ENCODE measurements around the gene FAM200C. TPM values are rescaled to one million over a fixed set of nuclear protein-coding genes. Genes with fewer than 3 reads are reported as not detected.

The FAM200C gene
- total RNA-seq, 1 experiment from 2014 or later: 5.4 TPM

GRCh38 chr5:160356550-160357347 lies 43.1 kb downstream of the FAM200C start:
- CTCF ChIA-PET: interaction anchor here (0.5 to 1.0 kb wide), 3 partner anchors 11 to 196 kb away, joined by 3 to 4 read pairs (median 4); no protein-coding TSS in a partner anchor
- DNase-seq (ENCODE audit: low spot score): no peak
- H3K4me1 Mint-ChIP-seq: peaks cover 16% of the 10 kb centered on the region
- H3K27me3 Mint-ChIP-seq (ENCODE audit: low read depth): no peaks in the 10 kb centered on the region
- H3K27ac Mint-ChIP-seq: no peak overlapping the region
- no peak for TF ChIP-seq PRRX2 (CRISPR knock-in tag; IDR thresholded peaks at IDR 0.05)
- no peak for TF ChIP-seq CREB1 (CRISPR knock-in tag; IDR thresholded peaks at IDR 0.05)
- no peak for TF ChIP-seq PREB (CRISPR knock-in tag; IDR thresholded peaks at IDR 0.05; ENCODE audit: borderline replicate concordance)
- TF ChIP-seq EMX1 (CRISPR knock-in tag; IDR thresholded peaks at IDR 0.05): no peak
- no peak for TF ChIP-seq NFATC4 (CRISPR knock-in tag; IDR thresholded peaks at IDR 0.05)
- TF ChIP-seq GABPB1 (CRISPR knock-in tag; IDR thresholded peaks at IDR 0.05): no peak
- TF ChIP-seq MXD4 (CRISPR knock-in tag; IDR thresholded peaks at IDR 0.05; ENCODE audit: borderline replicate concordance): no peak
- no peak for TF ChIP-seq ZNF532 (CRISPR knock-in tag; IDR thresholded peaks at IDR 0.05; ENCODE audit: borderline replicate concordance)
- TF ChIP-seq NFYB (CRISPR knock-in tag; conservative IDR thresholded peaks at IDR 0.05; ENCODE audit: low read depth): no peak
- no peak for TF ChIP-seq SOX15 (CRISPR knock-in tag; IDR thresholded peaks at IDR 0.05)
- TF ChIP-seq, protein P1, sequence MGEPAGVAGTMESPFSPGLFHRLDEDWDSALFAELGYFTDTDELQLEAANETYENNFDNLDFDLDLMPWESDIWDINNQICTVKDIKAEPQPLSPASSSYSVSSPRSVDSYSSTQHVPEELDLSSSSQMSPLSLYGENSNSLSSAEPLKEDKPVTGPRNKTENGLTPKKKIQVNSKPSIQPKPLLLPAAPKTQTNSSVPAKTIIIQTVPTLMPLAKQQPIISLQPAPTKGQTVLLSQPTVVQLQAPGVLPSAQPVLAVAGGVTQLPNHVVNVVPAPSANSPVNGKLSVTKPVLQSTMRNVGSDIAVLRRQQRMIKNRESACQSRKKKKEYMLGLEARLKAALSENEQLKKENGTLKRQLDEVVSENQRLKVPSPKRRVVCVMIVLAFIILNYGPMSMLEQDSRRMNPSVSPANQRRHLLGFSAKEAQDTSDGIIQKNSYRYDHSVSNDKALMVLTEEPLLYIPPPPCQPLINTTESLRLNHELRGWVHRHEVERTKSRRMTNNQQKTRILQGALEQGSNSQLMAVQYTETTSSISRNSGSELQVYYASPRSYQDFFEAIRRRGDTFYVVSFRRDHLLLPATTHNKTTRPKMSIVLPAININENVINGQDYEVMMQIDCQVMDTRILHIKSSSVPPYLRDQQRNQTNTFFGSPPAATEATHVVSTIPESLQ (CRISPR knock-in tag; IDR thresholded peaks at IDR 0.05): no peak
- TF ChIP-seq CREM (CRISPR knock-in tag; IDR thresholded peaks at IDR 0.05): no peak
- TF ChIP-seq, protein P2, sequence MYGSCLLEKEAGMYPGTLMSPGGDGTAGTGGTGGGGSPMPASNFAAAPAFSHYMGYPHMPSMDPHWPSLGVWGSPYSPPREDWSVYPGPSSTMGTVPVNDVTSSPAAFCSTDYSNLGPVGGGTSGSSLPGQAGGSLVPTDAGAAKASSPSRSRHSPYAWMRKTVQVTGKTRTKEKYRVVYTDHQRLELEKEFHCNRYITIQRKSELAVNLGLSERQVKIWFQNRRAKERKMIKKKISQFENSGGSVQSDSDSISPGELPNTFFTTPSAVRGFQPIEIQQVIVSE (CRISPR knock-in tag; IDR thresholded peaks at IDR 0.05; ENCODE audit: borderline replicate concordance): no peak
- ATAC-seq: peak; percentile 27
- H3K4me3 Mint-ChIP-seq: no peak overlapping the region
- POLR2A ChIA-PET: no interaction called here
- H3K36me3 Mint-ChIP-seq: no peaks in the 10 kb centered on the region
- H3K9me3 Mint-ChIP-seq: no peaks in the 10 kb centered on the region

DNA sequence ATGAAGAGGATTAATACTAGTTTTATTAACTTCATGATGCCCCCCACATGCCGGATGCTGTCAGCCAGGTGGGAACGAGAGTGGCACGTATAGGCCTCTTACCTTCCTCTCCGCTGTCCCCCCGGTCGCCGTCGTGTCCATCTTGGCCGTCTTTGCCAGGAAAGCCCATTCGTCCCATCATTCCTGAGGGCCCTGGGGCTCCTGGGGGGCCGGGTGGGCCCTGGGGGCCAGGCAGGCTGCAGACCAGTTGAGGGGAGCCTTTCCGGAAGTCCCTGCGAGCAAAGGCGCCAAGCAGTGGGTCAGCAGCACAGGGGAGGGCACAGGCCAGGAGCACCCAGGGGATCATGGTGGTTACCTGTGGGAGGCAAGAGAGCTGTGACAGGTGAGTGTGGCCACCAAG lies 45.2 kb downstream of the FAM200C start:
- no peak for ATAC-seq
- Mint-ChIP-seq H3K4me3 (no peak overlapping the region), H3K9me3 (no peaks in the 10 kb centered on the region), H3K27ac (no peak overlapping the region), H3K4me1 (peaks cover 10% of the 10 kb centered on the region; the same call in 1 of the 2 replicates), H3K36me3 (no peaks in the 10 kb centered on the region), H3K27me3 (ENCODE audit: low read depth) (no peaks in the 10 kb centered on the region)
- TF ChIP-seq NR2C2 (CRISPR knock-in tag; IDR thresholded peaks at IDR 0.05): no peak
- TF ChIP-seq TEAD1 (CRISPR knock-in tag; IDR thresholded peaks at IDR 0.05): no peak
- TF ChIP-seq FOXP1 (CRISPR knock-in tag; IDR thresholded peaks at IDR 0.05; ENCODE audit: borderline replicate concordance): no peak
- TF ChIP-seq MXD4 (CRISPR knock-in tag; IDR thresholded peaks at IDR 0.05; ENCODE audit: borderline replicate concordance): no peak
- TF ChIP-seq NFYB (CRISPR knock-in tag; conservative IDR thresholded peaks at IDR 0.05; ENCODE audit: low read depth): no peak
- TF ChIP-seq OVOL2 (CRISPR knock-in tag; IDR thresholded peaks at IDR 0.05; ENCODE audit: borderline replicate concordance): no peak
- no peak for TF ChIP-seq ESRRA (CRISPR knock-in tag; IDR thresholded peaks at IDR 0.05; ENCODE audit: borderline replicate concordance)
- DNase-seq (ENCODE audit: low spot score): no peak
- CTCF ChIA-PET: no interaction called here
- POLR2A ChIA-PET: no interaction called here
